Caco-2 (cell line): ENCODE measurements around the gene CTRB2. TPM values are rescaled to one million over a fixed set of nuclear protein-coding genes. Genes with fewer than 3 reads are reported as not detected.
"Not testable (repeated sequence)": the region's sequence is repeated elsewhere in the genome, so short reads cannot be mapped to it uniquely, and the experiment has no call there.

Experiments used
- BruUV-seq: library from RNA; stranded (reverse); fragments of 400-500 nt; replicated peaks from 2 replicates; lab custom pipeline; 2021; lab: Mats Ljungman, UMichigan
- CTCF ChIA-PET: fragments of 300-600 bp; sonication (Branson Sonifier 250); formaldehyde crosslinking; loops from one replicate; lab custom pipeline; 2022; ENCODE audit warnings: antibody characterized with exemption; lab: Charles Lee
- POLR2A ChIA-PET: fragments of 300-600 bp; sonication (Branson Sonifier 250); formaldehyde crosslinking; loops from one replicate; lab custom pipeline; 2022; ENCODE audit warnings: antibody characterized with exemption; lab: Charles Lee
- DNase-seq, 2 experiments: peaks; one replicate each; pipeline versions ENCODE4 v3.0.0 to v3.0.0-alpha.2; 2020 to 2022
- H3K27me3 ChIP-seq: replicated peaks from 2 replicates; pipeline ENCODE4 v1.6.0; 2011; ENCODE audit warnings: low read length; ENCODE audit not compliant: control insufficient read depth, insufficient read depth
- H3K36me3 ChIP-seq: 2 replicates; pipeline ENCODE4 v1.5.1; 2011; ENCODE audit warnings: low read length; ENCODE audit not compliant: control insufficient read depth, insufficient read depth
- H3K4me1 ChIP-seq: fragments of 250-450 bp; sonication (Bioruptor Pico); 2 replicates; pipeline ENCODE4 v1.5.1; 2020; ENCODE audit warnings: mild to moderate bottlenecking
- H3K4me3 ChIP-seq: 2 replicates; pipeline ENCODE4 v1.5.1; 2011; ENCODE audit warnings: low read depth, mild to moderate bottlenecking, control low read depth, low read length
- H3K9me3 ChIP-seq: fragments of 250-450 bp; sonication (Bioruptor Pico); 2 replicates; pipeline ENCODE4 v1.5.1; 2020; ENCODE audit warnings: mild to moderate bottlenecking, moderate library complexity
- H3K27ac Mint-ChIP-seq: one replicate; pipeline ENCODE4 v1.8.0; 2022; ENCODE audit warnings: mixed read lengths; ENCODE audit not compliant: unreplicated experiment
- H3K27me3 Mint-ChIP-seq: one replicate; pipeline ENCODE4 v1.8.0; 2022; ENCODE audit warnings: mixed read lengths; ENCODE audit not compliant: insufficient read depth, unreplicated experiment
- H3K36me3 Mint-ChIP-seq: one replicate; pipeline ENCODE4 v1.8.0; 2022; ENCODE audit warnings: mild to moderate bottlenecking, mixed read lengths; ENCODE audit not compliant: insufficient read depth, unreplicated experiment
- H3K4me1 Mint-ChIP-seq: one replicate; pipeline ENCODE4 v1.8.0; 2022; ENCODE audit warnings: low read depth, mixed read lengths; ENCODE audit not compliant: unreplicated experiment
- H3K4me3 Mint-ChIP-seq: one replicate; pipeline ENCODE4 v1.8.0; 2022; ENCODE audit warnings: mild to moderate bottlenecking, moderate library complexity, mixed read lengths; ENCODE audit not compliant: unreplicated experiment
- H3K9me3 Mint-ChIP-seq: one replicate; pipeline ENCODE4 v1.8.0; 2022; ENCODE audit warnings: mixed read lengths; ENCODE audit not compliant: unreplicated experiment
- CTCF ChIP-seq, 2 experiments: fragments of 200-600 bp in 1 of 2; IDR thresholded peaks; 1 replicate in 1 of 2; 2 replicates in 1 of 2; pipeline versions ENCODE4 v1.5.1 to v1.8.0; 2011 to 2022; ENCODE audit warnings: antibody characterized with exemption in 1 of 2, control low read depth in 1 of 2, inconsistent platforms in 1 of 2, low read depth in 1 of 2, low read length in 1 of 2, mild to moderate bottlenecking in 1 of 2, moderate library complexity in 1 of 2; ENCODE audit not compliant: insufficient read depth in 1 of 2, severe bottlenecking in 1 of 2, unreplicated experiment in 1 of 2
- intact Hi-C: fragments of 100-400 bp; cut with micrococcal nuclease; formaldehyde crosslinking; loops from one replicate; pipeline ENCODE4 v1.10.0; 2022; ENCODE audit not compliant: unreplicated experiment
- total RNA-seq: library from RNA; stranded (reverse); gene quantifications from 2 replicates; pipeline ENCODE4 v1.2.3, GENCODE V29; 2022

Gene CTRB2
- total RNA-seq, 1 experiment from 2014 or later = not detected

DNA sequence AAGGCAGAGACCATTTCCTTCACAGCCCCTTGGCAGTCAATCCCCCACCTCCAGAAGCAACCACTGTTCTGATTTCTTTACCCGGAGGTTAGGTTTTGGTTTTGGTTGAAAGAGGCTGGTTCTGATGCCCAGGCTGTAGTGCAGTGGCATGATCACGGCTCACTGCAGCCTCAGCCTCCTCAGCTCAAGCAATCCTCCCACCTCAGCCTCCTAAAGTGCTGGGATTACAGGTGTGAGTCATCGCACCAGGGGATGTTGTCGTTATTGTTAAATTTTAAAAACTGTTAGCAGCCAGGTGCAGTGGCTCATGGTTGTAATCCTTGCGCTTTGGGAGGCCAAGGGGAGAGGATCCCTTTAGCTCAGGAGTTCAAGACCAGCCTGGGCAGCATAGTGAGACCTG, 3.0 kb upstream of the CTRB2 start:
- H3K9me3 ChIP-seq = no peaks in the 10 kb centered on the region
- no peak overlapping the region for H3K27ac Mint-ChIP-seq
- BruUV-seq = no TSS peak
- H3K27me3 Mint-ChIP-seq = no peaks in the 10 kb centered on the region
- no peak overlapping the region for H3K4me3 ChIP-seq
- H3K36me3 Mint-ChIP-seq = peaks cover 6% of the 10 kb centered on the region
- no peaks in the 10 kb centered on the region for H3K27me3 ChIP-seq
- no peaks in the 10 kb centered on the region for H3K4me1 ChIP-seq
- H3K4me1 Mint-ChIP-seq = no peaks in the 10 kb centered on the region
- no peaks in the 10 kb centered on the region for H3K9me3 Mint-ChIP-seq
- CTCF ChIA-PET = interaction anchor here (1.7 kb wide), 1 partner anchor 11 kb away, joined by 5 read pairs; no protein-coding TSS in a partner anchor
- no peak overlapping the region for H3K4me3 Mint-ChIP-seq
- POLR2A ChIA-PET = interaction anchor here (0.6 kb wide), 1 partner anchor 420 kb away, joined by 3 read pairs; no protein-coding TSS in a partner anchor
- intact Hi-C loops = no loop called here
- no peak for DNase-seq
- no peaks in the 10 kb centered on the region for H3K36me3 ChIP-seq
- no peak for TF ChIP-seq CTCF (IDR thresholded peaks at IDR 0.05; ENCODE audit: insufficient read depth in 1 of 2, low read depth in 1 of 2, low read length in 1 of 2, severe bottlenecking in 1 of 2, unreplicated experiment in 1 of 2)

DNA sequence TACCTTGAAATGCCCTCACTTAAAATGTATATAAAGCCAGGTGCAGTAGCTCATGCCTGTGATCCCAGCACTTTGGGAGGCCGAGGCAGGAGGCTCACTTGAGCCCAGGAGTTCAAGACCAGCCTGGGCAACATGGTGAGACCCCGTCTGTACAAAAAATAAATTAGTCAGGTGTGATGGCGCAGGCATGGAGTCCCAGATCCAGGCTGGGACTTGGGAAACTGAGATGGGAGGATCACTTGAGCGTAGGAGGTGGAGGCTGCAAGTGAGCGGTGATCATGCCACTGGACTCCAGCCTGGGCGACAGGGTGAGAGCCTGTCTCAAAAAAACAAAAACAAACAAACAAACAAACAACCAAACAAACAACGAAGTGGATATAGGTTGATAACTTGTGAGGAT, 2.6 kb upstream of the CTRB2 start:
- BruUV-seq, H3K4me3 ChIP-seq, H3K9me3 ChIP-seq, H3K36me3 ChIP-seq, H3K27ac Mint-ChIP-seq, H3K27me3 Mint-ChIP-seq, DNase-seq, H3K4me1 Mint-ChIP-seq, H3K36me3 Mint-ChIP-seq, H3K27me3 ChIP-seq, H3K4me1 ChIP-seq, H3K4me3 Mint-ChIP-seq, intact Hi-C loops, H3K9me3 Mint-ChIP-seq: not testable (repeated sequence)
- POLR2A ChIA-PET = interaction anchor here (0.6 kb wide), 1 partner anchor 420 kb away, joined by 3 read pairs; no protein-coding TSS in a partner anchor
- CTCF ChIA-PET = interaction anchor here (1.7 kb wide), 1 partner anchor 10 kb away, joined by 5 read pairs; no protein-coding TSS in a partner anchor

- H3K27me3 ChIP-seq = no peaks in the 10 kb centered on the region
- H3K4me3 Mint-ChIP-seq = no peak overlapping the region
- H3K36me3 ChIP-seq = no peaks in the 10 kb centered on the region
- H3K4me3 ChIP-seq = no peak overlapping the region
- no TSS peak for BruUV-seq
- DNase-seq = no peak
- H3K9me3 ChIP-seq = no peaks in the 10 kb centered on the region
- no peaks in the 10 kb centered on the region for H3K9me3 Mint-ChIP-seq
- no peaks in the 10 kb centered on the region for H3K4me1 ChIP-seq
- no peaks in the 10 kb centered on the region for H3K4me1 Mint-ChIP-seq
- TF ChIP-seq CTCF (IDR thresholded peaks at IDR 0.05; ENCODE audit: insufficient read depth in 1 of 2, low read depth in 1 of 2, low read length in 1 of 2, severe bottlenecking in 1 of 2, unreplicated experiment in 1 of 2) = no peak
- ChIA-PET CTCF (interaction anchor here (1.7 kb wide), 1 partner anchor 10 kb away, joined by 5 read pairs; no protein-coding TSS in a partner anchor), POLR2A (interaction anchor here (0.6 kb wide), 2 partner anchors 356 to 419 kb away, joined by 3 to 4 read pairs; no protein-coding TSS in a partner anchor)
- no peak overlapping the region for H3K27ac Mint-ChIP-seq
- peaks cover 6% of the 10 kb centered on the region for H3K36me3 Mint-ChIP-seq
- intact Hi-C loops = no loop called here
- no peaks in the 10 kb centered on the region for H3K27me3 Mint-ChIP-seq
These were observed 2.0 kb upstream of the CTRB2 start for GRCh38 chr16:75208861-75209505.
